HEK293 (cell line): Measurements from ENCODE around the gene NID1.

Experiments used
- SALL2 ChIP-seq: fragments of 450-650 bp; formaldehyde crosslinking; IDR thresholded peaks from 2 replicates; pipeline ENCODE4 v1.5.0; 2017; ENCODE audit warnings: missing biosample characterization, mild to moderate bottlenecking, missing genetic modification characterization, borderline replicate concordance
- YY1 ChIP-seq: fragments of 450-650 bp; formaldehyde crosslinking; IDR thresholded peaks from 2 replicates; pipeline ENCODE4 v1.5.1; 2018; ENCODE audit warnings: missing biosample characterization, missing genetic modification characterization
- ZBTB1 ChIP-seq: fragments of 450-650 bp; formaldehyde crosslinking; IDR thresholded peaks from 2 replicates; pipeline ENCODE4 v1.5.1; 2016; ENCODE audit warnings: missing biosample characterization, missing genetic modification characterization
- ZNF248 ChIP-seq: fragments of 450-650 bp; formaldehyde crosslinking; IDR thresholded peaks from 2 replicates; pipeline ENCODE4 v1.5.1; 2017; ENCODE audit warnings: missing biosample characterization, missing genetic modification characterization
- ZNF311 ChIP-seq: fragments of 450-650 bp; formaldehyde crosslinking; IDR thresholded peaks from 2 replicates; pipeline ENCODE4 v1.5.1; 2017; ENCODE audit warnings: missing biosample characterization, missing genetic modification characterization, borderline replicate concordance
- ZNF341 ChIP-seq: fragments of 450-650 bp; formaldehyde crosslinking; IDR thresholded peaks from 2 replicates; pipeline ENCODE4; 2016; ENCODE audit warnings: low read depth, missing biosample characterization, missing genetic modification characterization
- ZNF354C ChIP-seq: fragments of 450-650 bp; formaldehyde crosslinking; IDR thresholded peaks from 2 replicates; pipeline ENCODE4 v1.5.1; 2016; ENCODE audit warnings: missing biosample characterization, missing genetic modification characterization, low read depth, borderline replicate concordance
- ZNF501 ChIP-seq: fragments of 450-650 bp; formaldehyde crosslinking; IDR thresholded peaks from 2 replicates; pipeline ENCODE4 v1.5.1; 2016; ENCODE audit warnings: missing biosample characterization, missing genetic modification characterization
- ZNF664 ChIP-seq: fragments of 450-650 bp; formaldehyde crosslinking; IDR thresholded peaks from 2 replicates; pipeline ENCODE4 v1.5.1; 2016; ENCODE audit warnings: missing biosample characterization, missing genetic modification characterization
- TF ChIP-seq, protein P1 (sequence below): fragments of 450-650 bp; formaldehyde crosslinking; IDR thresholded peaks from 2 replicates; pipeline ENCODE4 v1.5.1; 2016; ENCODE audit warnings: missing biosample characterization, missing genetic modification characterization
- TF ChIP-seq, protein P2 (sequence below): fragments of 450-650 bp; formaldehyde crosslinking; IDR thresholded peaks from 2 replicates; pipeline ENCODE4 v1.5.1; 2016; ENCODE audit warnings: missing biosample characterization, missing genetic modification characterization
- TF ChIP-seq, protein P3 (sequence below): fragments of 450-650 bp; formaldehyde crosslinking; IDR thresholded peaks from 2 replicates; pipeline ENCODE4 v1.5.1; 2016; ENCODE audit warnings: missing biosample characterization, missing genetic modification characterization

DNA sequence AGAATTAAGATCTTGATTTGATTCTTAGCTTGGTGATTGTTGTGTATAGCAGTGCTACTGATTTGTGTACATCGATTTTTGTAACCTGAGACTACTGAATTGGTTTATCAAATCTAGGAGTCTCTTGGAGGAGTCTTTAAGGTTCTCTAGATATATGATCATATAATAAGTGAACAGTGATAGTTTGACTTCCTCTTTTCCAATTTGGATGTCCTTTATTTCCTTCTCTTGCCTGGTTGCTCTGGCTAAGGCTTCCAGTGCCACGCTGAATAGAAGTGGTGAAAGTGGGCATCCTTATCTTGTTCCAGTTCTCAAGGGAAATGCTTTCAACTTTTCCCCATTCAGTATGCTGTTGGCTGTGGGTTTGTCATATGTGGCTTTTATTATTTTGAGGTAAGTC, 136.7 kb downstream of the NID1 start:
- no peak for TF ChIP-seq ZNF311 (tag by site-specific recombination)
- no peak for TF ChIP-seq ZNF341 (tag by site-specific recombination)
- no peak for TF ChIP-seq SALL2 (tag by site-specific recombination)
- no peak for TF ChIP-seq ZNF248
- TF ChIP-seq, protein P1, sequence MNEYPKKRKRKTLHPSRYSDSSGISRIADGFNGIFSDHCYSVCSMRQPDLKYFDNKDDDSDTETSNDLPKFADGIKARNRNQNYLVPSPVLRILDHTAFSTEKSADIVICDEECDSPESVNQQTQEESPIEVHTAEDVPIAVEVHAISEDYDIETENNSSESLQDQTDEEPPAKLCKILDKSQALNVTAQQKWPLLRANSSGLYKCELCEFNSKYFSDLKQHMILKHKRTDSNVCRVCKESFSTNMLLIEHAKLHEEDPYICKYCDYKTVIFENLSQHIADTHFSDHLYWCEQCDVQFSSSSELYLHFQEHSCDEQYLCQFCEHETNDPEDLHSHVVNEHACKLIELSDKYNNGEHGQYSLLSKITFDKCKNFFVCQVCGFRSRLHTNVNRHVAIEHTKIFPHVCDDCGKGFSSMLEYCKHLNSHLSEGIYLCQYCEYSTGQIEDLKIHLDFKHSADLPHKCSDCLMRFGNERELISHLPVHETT (tag by site-specific recombination), result no peak
- TF ChIP-seq YY1, result no peak
- TF ChIP-seq, protein P2, sequence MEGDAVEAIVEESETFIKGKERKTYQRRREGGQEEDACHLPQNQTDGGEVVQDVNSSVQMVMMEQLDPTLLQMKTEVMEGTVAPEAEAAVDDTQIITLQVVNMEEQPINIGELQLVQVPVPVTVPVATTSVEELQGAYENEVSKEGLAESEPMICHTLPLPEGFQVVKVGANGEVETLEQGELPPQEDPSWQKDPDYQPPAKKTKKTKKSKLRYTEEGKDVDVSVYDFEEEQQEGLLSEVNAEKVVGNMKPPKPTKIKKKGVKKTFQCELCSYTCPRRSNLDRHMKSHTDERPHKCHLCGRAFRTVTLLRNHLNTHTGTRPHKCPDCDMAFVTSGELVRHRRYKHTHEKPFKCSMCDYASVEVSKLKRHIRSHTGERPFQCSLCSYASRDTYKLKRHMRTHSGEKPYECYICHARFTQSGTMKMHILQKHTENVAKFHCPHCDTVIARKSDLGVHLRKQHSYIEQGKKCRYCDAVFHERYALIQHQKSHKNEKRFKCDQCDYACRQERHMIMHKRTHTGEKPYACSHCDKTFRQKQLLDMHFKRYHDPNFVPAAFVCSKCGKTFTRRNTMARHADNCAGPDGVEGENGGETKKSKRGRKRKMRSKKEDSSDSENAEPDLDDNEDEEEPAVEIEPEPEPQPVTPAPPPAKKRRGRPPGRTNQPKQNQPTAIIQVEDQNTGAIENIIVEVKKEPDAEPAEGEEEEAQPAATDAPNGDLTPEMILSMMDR (tag by site-specific recombination), result no peak
- no peak for TF ChIP-seq ZBTB1 (tag by site-specific recombination)
- TF ChIP-seq ZNF664 (tag by site-specific recombination), result no peak
- TF ChIP-seq, protein P3, sequence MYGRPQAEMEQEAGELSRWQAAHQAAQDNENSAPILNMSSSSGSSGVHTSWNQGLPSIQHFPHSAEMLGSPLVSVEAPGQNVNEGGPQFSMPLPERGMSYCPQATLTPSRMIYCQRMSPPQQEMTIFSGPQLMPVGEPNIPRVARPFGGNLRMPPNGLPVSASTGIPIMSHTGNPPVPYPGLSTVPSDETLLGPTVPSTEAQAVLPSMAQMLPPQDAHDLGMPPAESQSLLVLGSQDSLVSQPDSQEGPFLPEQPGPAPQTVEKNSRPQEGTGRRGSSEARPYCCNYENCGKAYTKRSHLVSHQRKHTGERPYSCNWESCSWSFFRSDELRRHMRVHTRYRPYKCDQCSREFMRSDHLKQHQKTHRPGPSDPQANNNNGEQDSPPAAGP (tag by site-specific recombination), result no peak
- no peak for TF ChIP-seq ZNF354C (tag by site-specific recombination)
- TF ChIP-seq ZNF501 (tag by site-specific recombination), result no peak
